HG03565 (cell line): Measurements from ENCODE around the gene PRKRA.
"Not testable (repeated sequence)": the region's sequence is repeated elsewhere in the genome, so short reads cannot be mapped to it uniquely, and the experiment has no call there.

Experiments used
- ATAC-seq: cut with Tn5 transposase; IDR thresholded peaks from one replicate; pipeline ENCODE4 v1.9.1; 2021; ENCODE audit warnings: mild to moderate bottlenecking, moderate library complexity; ENCODE audit not compliant: unreplicated experiment

The PRKRA gene

GRCh38 chr2:178469219-178469849 is 18.4 kb upstream of the PRKRA start:
- no peak for ATAC-seq

GRCh38 chr2:178457390-178457886 is 6.5 kb upstream of the PRKRA start:
- no peak for ATAC-seq

- ATAC-seq: no peak
These were observed 5.0 kb upstream of the PRKRA start for GRCh38 chr2:178455947-178456346.

DNA sequence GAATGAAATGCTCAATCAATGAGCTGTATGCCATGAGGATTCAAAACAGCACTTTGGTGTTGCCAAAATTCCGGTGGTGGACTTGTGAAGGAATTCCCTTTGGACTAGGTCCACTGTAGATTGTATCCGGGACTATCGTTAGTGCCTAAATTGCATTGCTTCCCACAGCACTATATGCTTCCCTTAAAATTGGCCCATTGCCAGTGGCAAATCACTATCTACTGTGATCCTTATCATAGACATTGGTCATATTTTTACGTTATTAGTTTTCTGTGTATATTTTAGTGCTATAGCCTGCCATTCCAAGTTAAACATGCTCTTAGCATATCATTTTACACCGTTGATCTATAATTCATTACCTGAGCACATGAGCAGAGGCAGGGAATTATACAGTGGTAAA is 1.9 kb upstream of the PRKRA start:
- ATAC-seq: no peak

DNA sequence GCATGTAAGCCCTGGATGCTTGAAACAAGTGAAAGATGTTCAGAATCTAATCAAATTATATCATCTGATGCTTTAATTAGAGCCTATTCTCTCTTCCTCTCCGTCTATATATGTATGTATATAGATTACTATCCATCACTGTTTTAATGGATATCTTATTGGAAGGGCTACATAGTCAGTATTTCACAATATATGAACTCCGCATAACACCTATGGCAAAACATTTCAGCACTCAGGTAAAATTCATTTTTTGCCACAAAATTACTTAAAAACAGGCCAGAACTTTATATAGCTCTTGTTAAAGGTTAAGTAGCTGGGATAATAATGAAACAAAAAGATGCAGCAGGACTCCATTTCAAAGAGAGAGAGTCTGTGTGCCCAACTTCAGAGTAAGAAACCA is 1.4 kb upstream of the PRKRA start:
- ATAC-seq: no peak

DNA sequence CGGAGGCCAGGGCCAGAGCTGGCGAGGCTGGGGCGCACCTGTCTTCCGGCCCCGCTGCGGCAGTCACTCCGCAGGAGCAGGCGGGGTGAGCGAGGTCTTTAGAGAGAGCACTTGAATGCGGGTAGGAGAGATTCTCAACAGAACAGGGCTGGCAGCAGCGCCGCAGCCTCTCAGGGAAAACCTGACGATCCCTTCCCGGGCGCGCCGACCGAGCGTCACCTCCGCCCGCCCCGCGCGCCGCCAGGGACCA is 526 bp downstream of the PRKRA start:
- peak; percentile 30 for ATAC-seq

DNA sequence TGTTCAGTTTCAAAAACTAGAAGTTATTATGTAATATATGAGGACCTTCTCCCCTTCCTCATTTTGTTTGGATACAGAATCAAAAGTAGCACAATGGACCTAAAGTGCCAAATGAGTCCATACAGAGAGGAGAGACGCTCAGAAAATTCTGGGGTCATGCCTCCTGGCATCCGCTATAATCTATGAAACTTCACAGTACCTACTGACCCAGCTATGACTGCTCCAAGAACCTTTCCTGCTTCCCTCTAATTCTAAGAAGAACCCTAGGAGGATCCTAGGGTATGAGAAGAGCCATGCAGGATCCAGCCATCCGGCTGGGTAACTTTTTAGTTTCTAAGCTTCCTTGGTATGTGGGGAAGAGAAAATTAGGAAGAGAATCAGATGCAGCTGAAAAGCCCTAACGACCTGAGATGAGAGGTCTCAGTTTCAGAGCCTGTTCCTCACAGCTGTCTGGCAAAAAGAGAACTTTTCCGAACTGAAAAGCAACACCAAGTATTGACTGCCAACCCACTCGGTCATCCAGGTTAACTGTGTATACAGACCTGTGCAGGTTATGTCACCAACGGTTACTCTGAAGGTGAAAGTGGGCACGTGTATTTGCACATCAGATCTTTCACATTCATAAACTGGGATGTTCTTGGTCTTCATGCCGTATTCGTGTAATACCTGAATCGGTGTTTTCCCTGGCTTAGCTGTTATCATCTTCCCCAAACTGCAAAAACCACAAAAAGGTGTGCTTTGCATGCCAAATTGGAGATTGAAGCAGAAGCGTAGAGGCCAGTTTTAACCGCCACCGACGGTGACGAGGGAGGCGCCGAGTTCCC is 1.1 kb downstream of the PRKRA start:
- no peak for ATAC-seq

- ATAC-seq: no peak
These were observed 1.9 kb downstream of the PRKRA start for GRCh38 chr2:178448968-178449661.

DNA sequence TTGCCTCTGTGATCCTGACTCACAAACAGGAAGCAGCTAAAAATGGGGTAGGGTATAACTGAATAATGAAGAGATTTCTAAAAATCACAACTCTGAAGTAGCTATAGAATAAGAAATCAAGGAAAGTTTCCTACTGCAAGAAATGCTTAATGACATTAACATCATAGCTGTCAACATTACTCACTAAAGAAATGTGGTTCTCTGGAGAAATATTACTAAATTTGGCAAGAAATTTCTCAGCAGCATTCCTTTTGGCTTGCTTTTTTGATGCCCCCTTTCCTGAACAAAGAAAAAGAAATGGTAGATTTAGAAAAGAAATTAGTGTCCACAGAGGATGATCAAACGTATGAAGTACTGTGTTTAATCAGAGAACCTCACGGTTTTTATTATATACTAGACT is 9.5 kb downstream of the PRKRA start:
- no peak for ATAC-seq

- ATAC-seq: no peak
These were observed 14.3 kb downstream of the PRKRA start for GRCh38 chr2:178436662-178437061.

DNA sequence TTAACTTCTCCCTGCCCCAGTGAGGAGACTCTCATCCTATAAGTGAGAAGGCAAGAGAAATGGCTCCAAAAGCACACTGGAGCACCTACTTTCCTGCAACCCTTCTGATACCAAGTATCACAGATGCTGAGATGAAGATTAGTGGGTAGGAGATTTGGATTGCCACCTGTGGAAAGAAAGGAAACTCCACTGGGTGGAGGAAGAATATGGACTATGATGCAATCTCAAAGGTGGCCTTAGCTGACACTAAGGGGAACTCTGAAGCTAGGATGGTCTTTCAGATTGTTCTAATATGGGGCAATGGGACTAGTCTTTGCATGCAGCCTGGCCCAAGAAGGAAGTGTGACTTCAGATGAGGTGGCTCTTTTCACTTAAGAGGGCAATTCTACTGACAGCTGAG is 21.6 kb downstream of the PRKRA start:
- no peak for ATAC-seq

GRCh38 chr2:178428396-178428806 is 22.6 kb downstream of the PRKRA start:
- no peak for ATAC-seq

GRCh38 chr2:178427458-178427857 is 23.5 kb downstream of the PRKRA start:
- ATAC-seq: no peak

DNA sequence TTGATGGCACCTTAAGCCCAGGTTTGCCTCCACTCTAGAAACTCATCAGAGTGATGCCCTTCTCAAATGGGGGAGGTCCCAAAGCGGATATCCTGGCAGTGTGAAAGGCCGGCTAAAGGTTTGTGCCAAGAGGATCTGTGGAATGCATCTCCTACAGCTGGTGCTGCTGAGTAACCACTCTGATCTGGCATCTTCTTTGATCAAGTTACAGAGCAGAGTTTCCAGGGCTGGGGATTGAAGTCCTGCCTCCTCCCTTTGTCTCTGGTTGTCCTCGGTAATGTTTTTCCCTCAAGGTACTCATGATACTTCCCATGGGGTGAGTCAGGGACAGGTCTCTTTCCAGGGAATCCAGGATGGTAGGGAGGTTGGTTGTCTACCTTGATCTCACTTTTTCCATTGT is 24.6 kb downstream of the PRKRA start:
- ATAC-seq: no peak

- ATAC-seq: no peak
These were observed 25.6 kb downstream of the PRKRA start for GRCh38 chr2:178425255-178425827.

DNA sequence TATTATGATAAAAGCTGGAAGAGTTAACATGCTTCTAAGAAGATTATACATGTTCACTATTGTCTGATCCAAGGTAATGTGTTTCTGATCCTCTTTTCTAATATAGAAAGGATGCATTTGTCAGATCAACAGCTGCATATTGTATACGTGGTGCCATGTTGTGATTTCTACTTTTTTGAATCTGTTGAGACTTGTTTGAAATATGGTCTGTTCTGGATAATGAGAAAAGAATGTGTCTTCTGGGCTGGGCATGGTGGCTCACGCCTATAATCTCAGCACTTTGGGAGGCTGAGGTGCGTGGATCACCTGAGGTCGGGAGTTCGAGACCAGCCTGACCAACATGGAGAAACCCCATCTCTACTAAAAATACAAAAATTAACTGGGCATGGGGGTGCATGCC is 27.2 kb downstream of the PRKRA start:
- not testable (repeated sequence) for ATAC-seq

DNA sequence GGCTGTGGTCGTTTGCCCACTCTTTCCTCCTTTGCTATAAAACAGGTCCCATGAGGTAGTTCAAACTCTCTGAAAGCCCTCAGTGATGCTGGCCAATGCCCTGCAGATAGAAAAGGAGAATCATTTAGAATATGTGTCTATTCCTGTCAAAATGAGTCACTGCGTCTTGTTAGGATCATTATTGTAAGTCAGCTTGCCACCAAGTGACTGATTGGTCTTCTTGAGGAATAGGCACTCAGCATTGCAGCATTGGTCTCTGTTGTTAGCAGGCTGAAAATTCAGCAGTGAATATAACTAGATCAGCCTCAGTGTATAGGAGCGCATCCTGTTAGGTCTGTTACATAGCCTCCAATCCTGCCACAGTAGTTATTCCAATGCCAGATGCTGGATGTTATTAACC is 28.9 kb downstream of the PRKRA start:
- ATAC-seq: no peak

DNA sequence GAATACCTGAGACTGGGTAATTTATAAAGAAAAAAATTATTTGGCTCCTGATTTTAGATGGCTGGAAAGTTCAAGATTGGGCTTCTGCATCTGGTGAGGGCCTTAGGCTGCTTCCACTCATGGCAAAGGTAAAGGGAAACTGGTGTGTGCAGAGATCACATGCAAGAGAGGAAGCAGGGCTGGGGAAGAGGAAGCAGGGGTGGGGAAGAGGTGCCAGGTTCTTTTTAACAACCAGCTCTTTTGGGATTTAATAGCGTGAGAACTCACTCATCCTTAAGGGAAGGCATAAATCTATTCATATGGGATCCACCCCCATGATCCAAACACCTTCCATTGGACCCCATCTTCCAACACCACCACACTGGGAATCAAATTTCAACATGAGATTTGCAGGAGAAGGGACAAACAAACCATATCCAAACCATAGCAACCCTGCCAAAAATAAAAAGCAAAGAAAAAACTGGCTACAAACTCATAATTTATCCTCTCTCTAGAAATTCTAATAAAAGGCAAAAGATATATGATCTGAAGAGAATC is 30.4 kb downstream of the PRKRA start:
- ATAC-seq: no peak

GRCh38 chr2:178419123-178419522 is 31.9 kb downstream of the PRKRA start:
- no peak for ATAC-seq

GRCh38 chr2:178418426-178418825 is 32.5 kb downstream of the PRKRA start:
- ATAC-seq: no peak

DNA sequence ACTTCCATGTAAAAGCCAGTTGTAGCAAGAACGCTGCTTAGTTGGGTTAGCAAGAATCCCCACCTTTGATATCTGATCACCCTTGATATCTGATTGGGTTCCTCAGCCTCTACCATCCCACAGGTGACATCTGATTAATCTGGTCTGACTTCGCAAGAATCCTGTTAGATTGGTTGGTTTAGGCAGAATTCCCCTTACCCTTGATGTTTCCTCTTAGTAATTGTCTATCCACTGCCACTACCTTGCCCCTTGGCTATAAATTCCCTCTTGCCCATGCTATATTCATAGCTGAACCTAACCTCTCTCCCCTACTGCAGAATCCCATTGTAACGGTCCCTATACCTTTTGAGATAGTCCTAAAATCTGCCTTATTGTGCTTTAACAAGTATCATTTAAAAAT is 33.1 kb downstream of the PRKRA start:
- ATAC-seq: no peak
